H1 (cell line): ENCODE data around the gene ACTR2. TPM values are rescaled to one million over a fixed set of nuclear protein-coding genes. Genes with fewer than 3 reads are reported as not detected.
A peak's percentile ranks its signal among the peaks of the same experiment; 100 is the strongest.

ENCODE experiments used
- CBX8 ChIP-seq: fragments of 300-800, 300-1000 bp; sonication (generic); IDR thresholded peaks from 2 replicates; pipeline ENCODE4 v1.7.1; 2016; ENCODE audit warnings: low read depth, low read length, borderline replicate concordance
- CHD2 ChIP-seq: IDR thresholded peaks from 2 replicates; pipeline ENCODE4 v1.6.1; 2012; ENCODE audit warnings: low read length, improper control_type of control experiment
- POU5F1 ChIP-seq: IDR thresholded peaks from 2 replicates; pipeline ENCODE4 v1.6.1; 2011; ENCODE audit warnings: low read depth, mild to moderate bottlenecking, low read length, moderate library complexity
- SP1 ChIP-seq: IDR thresholded peaks from 2 replicates; pipeline ENCODE4 v1.6.1; 2011; ENCODE audit warnings: low read depth, low read length
- SP2 ChIP-seq: IDR thresholded peaks from 2 replicates; pipeline ENCODE4 v1.6.1; 2012; ENCODE audit warnings: mild to moderate bottlenecking, low read length, inconsistent platforms
- TAF7 ChIP-seq: optimal IDR thresholded peaks from 2 replicates; pipeline ENCODE3; 2011; ENCODE audit warnings: low read depth, mild to moderate bottlenecking, inconsistent platforms, low read length, moderate library complexity, borderline replicate concordance
- TCF12 ChIP-seq: IDR thresholded peaks from 2 replicates; pipeline ENCODE4 v1.6.1; 2011; ENCODE audit warnings: low read depth, mild to moderate bottlenecking, low read length
- TEAD4 ChIP-seq: IDR thresholded peaks from 2 replicates; pipeline ENCODE4 v1.6.1; 2012; ENCODE audit warnings: low read depth, low read length, inconsistent platforms, mixed read lengths
- YY1 ChIP-seq: IDR thresholded peaks from 2 replicates; pipeline ENCODE4 v1.6.1; 2011; ENCODE audit warnings: low read depth, mild to moderate bottlenecking, low read length
- polyA plus RNA-seq, 7 experiments: library from polyadenylated mRNA; depleted of rRNA in 3 of 7; stranded (reverse) in 5 of 7; unstranded in 2 of 7; fragments of >200 nt in 5 of 7; fragments of 200-250 nt in 2 of 7; gene quantifications; 1 replicate in 5 of 7; 2 replicates in 1 of 7; 4 replicates in 1 of 7; pipeline versions ENCODE4 v1.2.1 to v1.2.3, GENCODE V29; 2011 to 2013; ENCODE audit warnings: missing spikeins in 2 of 7, mixed read lengths in 2 of 7
- total RNA-seq: library from RNA; stranded (reverse); fragmentation: NEBNext Ultra II Directional; extraction: Animal tissue kit (Norgen Biotek cat#: 25700); gene quantifications from 2 replicates; pipeline ENCODE4 v1.2.1, GENCODE V29; 2021
- TF ChIP-seq, protein P1 (sequence below): IDR thresholded peaks from 2 replicates; pipeline ENCODE4 v1.6.1; 2012; ENCODE audit warnings: inconsistent platforms
- TF ChIP-seq, protein P2 (sequence below): fragments of 300-600 bp; sonication (generic); IDR thresholded peaks from 2 replicates; pipeline ENCODE4 v1.7.1; 2012; ENCODE audit warnings: low read length, moderate library complexity, mild to moderate bottlenecking, inconsistent platforms; ENCODE audit not compliant: insufficient replicate concordance

ACTR2 gene
- total and polyA plus RNA-seq, 2 of the 8 experiments (the other 6 are each of a cell fraction or from before 2014, with no cell fraction given): 28.3 to 171 TPM

DNA sequence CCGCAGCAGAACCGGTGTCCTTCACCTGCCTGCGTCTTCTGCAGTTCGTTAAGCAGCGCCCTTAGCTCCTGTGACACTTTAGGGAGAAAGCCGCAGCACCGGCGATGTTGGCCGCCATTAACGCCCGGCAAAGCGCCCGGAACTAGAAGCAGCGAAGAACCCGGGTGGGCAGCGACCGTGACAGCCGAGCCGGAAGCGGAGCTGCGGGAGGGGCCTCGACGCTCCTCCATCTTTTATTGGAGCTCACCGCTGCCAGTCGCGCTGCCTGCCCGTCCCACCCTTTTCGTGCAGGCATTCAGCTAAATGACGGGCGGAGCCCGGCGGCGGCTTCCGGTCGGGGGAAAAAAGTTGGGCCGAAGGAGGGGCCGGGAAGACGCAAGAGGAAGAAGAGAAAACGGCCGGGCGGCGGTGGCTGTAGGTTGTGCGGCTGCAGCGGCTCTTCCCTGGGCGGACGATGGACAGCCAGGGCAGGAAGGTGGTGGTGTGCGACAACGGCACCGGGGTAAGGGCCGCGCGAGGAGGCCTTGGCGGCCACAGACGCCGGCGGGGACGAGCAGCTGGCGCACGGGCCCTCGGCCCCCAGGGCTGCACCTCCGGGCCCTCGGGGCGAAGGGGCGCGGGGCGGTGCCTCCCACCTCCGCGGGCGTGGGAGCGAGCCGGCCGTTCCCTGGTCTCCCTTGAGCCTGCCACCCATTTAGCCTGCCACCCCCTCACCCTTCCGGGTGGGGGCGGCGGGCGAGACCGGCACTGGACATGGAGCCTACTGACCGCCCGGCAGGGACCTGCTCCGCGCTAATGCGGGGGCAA, at the start of gene ACTR2 (continued):
- TF ChIP-seq POU5F1 (no peak), SP2 (peak; percentile 71), TEAD4 (no peak), YY1 (peak; percentile 95), TAF7 (peak; percentile 73), SP1 (peak; percentile 90), CBX8 (no peak), CHD2 (peak; percentile 85), TCF12 (no peak)
- TF ChIP-seq, protein P1, sequence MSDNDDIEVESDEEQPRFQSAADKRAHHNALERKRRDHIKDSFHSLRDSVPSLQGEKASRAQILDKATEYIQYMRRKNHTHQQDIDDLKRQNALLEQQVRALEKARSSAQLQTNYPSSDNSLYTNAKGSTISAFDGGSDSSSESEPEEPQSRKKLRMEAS: no peak
- TF ChIP-seq, protein P2, sequence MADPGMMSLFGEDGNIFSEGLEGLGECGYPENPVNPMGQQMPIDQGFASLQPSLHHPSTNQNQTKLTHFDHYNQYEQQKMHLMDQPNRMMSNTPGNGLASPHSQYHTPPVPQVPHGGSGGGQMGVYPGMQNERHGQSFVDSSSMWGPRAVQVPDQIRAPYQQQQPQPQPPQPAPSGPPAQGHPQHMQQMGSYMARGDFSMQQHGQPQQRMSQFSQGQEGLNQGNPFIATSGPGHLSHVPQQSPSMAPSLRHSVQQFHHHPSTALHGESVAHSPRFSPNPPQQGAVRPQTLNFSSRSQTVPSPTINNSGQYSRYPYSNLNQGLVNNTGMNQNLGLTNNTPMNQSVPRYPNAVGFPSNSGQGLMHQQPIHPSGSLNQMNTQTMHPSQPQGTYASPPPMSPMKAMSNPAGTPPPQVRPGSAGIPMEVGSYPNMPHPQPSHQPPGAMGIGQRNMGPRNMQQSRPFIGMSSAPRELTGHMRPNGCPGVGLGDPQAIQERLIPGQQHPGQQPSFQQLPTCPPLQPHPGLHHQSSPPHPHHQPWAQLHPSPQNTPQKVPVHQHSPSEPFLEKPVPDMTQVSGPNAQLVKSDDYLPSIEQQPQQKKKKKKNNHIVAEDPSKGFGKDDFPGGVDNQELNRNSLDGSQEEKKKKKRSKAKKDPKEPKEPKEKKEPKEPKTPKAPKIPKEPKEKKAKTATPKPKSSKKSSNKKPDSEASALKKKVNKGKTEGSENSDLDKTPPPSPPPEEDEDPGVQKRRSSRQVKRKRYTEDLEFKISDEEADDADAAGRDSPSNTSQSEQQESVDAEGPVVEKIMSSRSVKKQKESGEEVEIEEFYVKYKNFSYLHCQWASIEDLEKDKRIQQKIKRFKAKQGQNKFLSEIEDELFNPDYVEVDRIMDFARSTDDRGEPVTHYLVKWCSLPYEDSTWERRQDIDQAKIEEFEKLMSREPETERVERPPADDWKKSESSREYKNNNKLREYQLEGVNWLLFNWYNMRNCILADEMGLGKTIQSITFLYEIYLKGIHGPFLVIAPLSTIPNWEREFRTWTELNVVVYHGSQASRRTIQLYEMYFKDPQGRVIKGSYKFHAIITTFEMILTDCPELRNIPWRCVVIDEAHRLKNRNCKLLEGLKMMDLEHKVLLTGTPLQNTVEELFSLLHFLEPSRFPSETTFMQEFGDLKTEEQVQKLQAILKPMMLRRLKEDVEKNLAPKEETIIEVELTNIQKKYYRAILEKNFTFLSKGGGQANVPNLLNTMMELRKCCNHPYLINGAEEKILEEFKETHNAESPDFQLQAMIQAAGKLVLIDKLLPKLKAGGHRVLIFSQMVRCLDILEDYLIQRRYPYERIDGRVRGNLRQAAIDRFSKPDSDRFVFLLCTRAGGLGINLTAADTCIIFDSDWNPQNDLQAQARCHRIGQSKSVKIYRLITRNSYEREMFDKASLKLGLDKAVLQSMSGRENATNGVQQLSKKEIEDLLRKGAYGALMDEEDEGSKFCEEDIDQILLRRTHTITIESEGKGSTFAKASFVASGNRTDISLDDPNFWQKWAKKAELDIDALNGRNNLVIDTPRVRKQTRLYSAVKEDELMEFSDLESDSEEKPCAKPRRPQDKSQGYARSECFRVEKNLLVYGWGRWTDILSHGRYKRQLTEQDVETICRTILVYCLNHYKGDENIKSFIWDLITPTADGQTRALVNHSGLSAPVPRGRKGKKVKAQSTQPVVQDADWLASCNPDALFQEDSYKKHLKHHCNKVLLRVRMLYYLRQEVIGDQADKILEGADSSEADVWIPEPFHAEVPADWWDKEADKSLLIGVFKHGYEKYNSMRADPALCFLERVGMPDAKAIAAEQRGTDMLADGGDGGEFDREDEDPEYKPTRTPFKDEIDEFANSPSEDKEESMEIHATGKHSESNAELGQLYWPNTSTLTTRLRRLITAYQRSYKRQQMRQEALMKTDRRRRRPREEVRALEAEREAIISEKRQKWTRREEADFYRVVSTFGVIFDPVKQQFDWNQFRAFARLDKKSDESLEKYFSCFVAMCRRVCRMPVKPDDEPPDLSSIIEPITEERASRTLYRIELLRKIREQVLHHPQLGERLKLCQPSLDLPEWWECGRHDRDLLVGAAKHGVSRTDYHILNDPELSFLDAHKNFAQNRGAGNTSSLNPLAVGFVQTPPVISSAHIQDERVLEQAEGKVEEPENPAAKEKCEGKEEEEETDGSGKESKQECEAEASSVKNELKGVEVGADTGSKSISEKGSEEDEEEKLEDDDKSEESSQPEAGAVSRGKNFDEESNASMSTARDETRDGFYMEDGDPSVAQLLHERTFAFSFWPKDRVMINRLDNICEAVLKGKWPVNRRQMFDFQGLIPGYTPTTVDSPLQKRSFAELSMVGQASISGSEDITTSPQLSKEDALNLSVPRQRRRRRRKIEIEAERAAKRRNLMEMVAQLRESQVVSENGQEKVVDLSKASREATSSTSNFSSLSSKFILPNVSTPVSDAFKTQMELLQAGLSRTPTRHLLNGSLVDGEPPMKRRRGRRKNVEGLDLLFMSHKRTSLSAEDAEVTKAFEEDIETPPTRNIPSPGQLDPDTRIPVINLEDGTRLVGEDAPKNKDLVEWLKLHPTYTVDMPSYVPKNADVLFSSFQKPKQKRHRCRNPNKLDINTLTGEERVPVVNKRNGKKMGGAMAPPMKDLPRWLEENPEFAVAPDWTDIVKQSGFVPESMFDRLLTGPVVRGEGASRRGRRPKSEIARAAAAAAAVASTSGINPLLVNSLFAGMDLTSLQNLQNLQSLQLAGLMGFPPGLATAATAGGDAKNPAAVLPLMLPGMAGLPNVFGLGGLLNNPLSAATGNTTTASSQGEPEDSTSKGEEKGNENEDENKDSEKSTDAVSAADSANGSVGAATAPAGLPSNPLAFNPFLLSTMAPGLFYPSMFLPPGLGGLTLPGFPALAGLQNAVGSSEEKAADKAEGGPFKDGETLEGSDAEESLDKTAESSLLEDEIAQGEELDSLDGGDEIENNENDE: no peak
